AG10803 (cell line): ENCODE measurements around the gene FBXL19.
A peak's percentile ranks its signal among the peaks of the same experiment; 100 is the strongest.

Source experiments
- DNase-seq: peaks from one replicate; pipeline ENCODE4 v3.0.0; 2010; ENCODE audit warnings: low read depth
- H3K4me3 ChIP-seq: 2 replicates; pipeline ENCODE4 v1.5.1; 2011; ENCODE audit warnings: mild to moderate bottlenecking, low read length, control low read depth
- CTCF ChIP-seq: conservative IDR thresholded peaks from 2 replicates; pipeline ENCODE4 v1.5.1; 2011; ENCODE audit warnings: mild to moderate bottlenecking, low read length, control low read depth, inconsistent platforms

FBXL19 gene

DNA sequence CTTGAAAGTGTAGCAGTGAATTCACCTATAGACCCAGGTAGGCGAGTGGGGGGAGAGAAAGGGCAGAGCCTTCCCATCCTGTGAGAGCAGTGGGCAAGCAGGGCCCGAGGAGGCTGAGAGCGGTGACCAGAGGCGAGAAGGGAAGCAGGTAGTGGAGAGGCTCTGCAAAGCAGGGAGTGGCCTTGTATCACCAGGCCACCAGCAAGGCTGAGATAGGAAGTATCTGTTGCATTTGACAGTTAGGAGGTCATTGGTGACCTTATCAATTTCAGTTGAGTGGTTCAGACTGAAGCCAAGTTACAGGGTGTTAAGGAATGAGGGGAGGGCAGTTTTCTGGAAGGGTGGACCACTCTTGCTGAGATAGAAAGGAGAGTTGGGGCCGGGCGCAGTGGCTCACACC lies 51.0 kb downstream of the FBXL19 start:
- no peak overlapping the region for H3K4me3 ChIP-seq
- TF ChIP-seq CTCF, result no peak
- DNase-seq, result no peak

GRCh38 chr16:30976486-30976885 lies 53.1 kb downstream of the FBXL19 start:
- no peak overlapping the region for H3K4me3 ChIP-seq
- DNase-seq, result no peak
- no peak for TF ChIP-seq CTCF

DNA sequence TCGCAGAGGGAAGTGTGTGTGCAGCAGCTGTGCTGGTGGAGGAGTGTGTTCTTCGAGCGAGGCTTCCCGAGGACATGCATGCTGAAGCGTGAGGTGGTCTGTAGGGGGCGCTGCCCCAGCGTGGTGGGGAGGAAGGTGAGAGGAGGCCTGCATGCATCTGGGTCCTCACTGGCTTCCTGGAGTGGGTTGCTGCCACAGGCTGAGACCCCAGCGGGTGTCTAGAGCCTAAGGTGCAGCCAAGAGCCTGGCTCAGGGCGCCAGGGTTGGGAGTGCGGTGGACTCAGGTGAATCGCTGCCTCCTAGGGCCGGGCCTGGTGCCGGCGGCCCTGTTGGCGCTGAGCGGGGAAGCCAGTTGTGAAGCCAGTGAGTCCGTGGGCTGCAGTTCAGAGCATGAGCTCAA lies 54.1 kb downstream of the FBXL19 start:
- 0 out of 2 replicates have a peak, but pooled peaks have one; percentile 24 for TF ChIP-seq CTCF
- H3K4me3 ChIP-seq, result no peak overlapping the region

GRCh38 chr16:30979170-30980022 lies 56.0 kb downstream of the FBXL19 start:
- no peak for TF ChIP-seq CTCF
- DNase-seq, result no peak
- H3K4me3 ChIP-seq, result no peak overlapping the region

More for the DNA sequence above, 54.1 kb downstream of the FBXL19 start:
- no peak for DNase-seq

DNA sequence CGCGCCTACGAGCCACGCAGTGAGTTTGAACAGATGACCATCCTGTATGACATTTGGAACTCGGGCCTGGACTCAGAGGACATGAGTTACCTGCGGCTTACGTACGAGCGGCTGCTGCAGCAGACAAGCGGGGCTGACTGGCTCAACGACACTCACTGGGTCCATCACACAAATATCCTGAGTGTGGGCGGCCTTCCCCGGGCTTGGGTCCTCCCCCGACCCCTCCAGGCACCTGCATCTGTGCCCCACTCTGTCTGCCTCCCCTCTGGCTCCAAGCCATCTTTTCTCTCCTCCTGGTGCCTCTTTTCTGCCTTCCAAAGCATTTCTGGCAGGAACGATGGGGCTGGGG lies 56.6 kb downstream of the FBXL19 start:
- no peak for TF ChIP-seq CTCF
- H3K4me3 ChIP-seq, result no peak overlapping the region
- DNase-seq, result no peak

- no peak for DNase-seq
- TF ChIP-seq CTCF, result no peak
- no peak overlapping the region for H3K4me3 ChIP-seq
Observed at GRCh38 chr16:30980434-30980833, 57.1 kb downstream of the FBXL19 start.

GRCh38 chr16:30980959-30981358 lies 57.6 kb downstream of the FBXL19 start:
- no peak for DNase-seq
- H3K4me3 ChIP-seq, result no peak overlapping the region
- no peak for TF ChIP-seq CTCF
